ENCODE data around the gene C2orf15. TPM values are rescaled to one million over a fixed set of nuclear protein-coding genes. Genes with fewer than 3 reads are reported as not detected.
A peak's percentile ranks its signal among the peaks of the same experiment; 100 is the strongest.
"Not testable (repeated sequence)": the region's sequence is repeated elsewhere in the genome, so short reads cannot be mapped to it uniquely, and the experiment has no call there.

Gene C2orf15
- total RNA-seq, 4 donors from 2014 or later, result 3.7 to 7.1 (median 5.4) TPM; not detected in 1

- Histone ChIP-seq H3K27me3 (no peaks in the 10 kb centered on the region), H3K9me3 (no peaks in the 10 kb centered on the region), H3K27ac (no peak overlapping the region), H3K4me1 (no peaks in the 10 kb centered on the region), H3K36me3 (no peaks in the 10 kb centered on the region), H3K4me3 (no peak overlapping the region)
- no peak for TF ChIP-seq POLR2A (IDR thresholded peaks at IDR 0.05)
- TF ChIP-seq, protein P1, sequence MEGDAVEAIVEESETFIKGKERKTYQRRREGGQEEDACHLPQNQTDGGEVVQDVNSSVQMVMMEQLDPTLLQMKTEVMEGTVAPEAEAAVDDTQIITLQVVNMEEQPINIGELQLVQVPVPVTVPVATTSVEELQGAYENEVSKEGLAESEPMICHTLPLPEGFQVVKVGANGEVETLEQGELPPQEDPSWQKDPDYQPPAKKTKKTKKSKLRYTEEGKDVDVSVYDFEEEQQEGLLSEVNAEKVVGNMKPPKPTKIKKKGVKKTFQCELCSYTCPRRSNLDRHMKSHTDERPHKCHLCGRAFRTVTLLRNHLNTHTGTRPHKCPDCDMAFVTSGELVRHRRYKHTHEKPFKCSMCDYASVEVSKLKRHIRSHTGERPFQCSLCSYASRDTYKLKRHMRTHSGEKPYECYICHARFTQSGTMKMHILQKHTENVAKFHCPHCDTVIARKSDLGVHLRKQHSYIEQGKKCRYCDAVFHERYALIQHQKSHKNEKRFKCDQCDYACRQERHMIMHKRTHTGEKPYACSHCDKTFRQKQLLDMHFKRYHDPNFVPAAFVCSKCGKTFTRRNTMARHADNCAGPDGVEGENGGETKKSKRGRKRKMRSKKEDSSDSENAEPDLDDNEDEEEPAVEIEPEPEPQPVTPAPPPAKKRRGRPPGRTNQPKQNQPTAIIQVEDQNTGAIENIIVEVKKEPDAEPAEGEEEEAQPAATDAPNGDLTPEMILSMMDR (IDR thresholded peaks at IDR 0.05), result no peak
- no peak for DNase-seq
Measured at GRCh38 chr2:99111945-99112344, 29.6 kb upstream of the C2orf15 start.

DNA sequence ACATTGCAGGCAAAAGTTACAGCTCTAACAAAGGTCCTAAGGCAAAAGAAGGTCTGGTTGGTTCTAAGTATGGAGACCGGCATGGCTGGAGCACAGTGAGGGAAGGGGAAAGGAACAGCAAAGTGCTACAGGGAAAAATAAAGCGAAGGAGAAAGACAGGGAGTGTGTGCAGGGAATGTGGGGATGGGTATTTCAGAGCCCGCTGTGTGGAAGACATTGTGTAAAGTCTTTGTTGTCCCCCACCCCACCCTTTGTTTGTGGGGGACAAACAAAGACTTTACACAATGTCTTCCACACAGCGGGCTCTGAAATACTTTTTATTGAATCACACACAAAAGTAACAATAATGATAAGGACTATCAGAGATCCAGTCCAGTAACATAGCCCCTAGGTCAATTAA, 28.9 kb upstream of the C2orf15 start:
- H3K36me3 ChIP-seq, result no peaks in the 10 kb centered on the region
- H3K27me3 ChIP-seq, result no peaks in the 10 kb centered on the region
- no peak for DNase-seq
- no peak overlapping the region for H3K27ac ChIP-seq
- no peak overlapping the region for H3K4me3 ChIP-seq
- H3K9me3 ChIP-seq, result no peaks in the 10 kb centered on the region
- no peak for TF ChIP-seq POLR2A (IDR thresholded peaks at IDR 0.05)
- TF ChIP-seq, protein P1 (IDR thresholded peaks at IDR 0.05), result no peak
- H3K4me1 ChIP-seq, result no peaks in the 10 kb centered on the region

GRCh38 chr2:99127981-99128380, 13.5 kb upstream of the C2orf15 start:
- no peaks in the 10 kb centered on the region for H3K4me1 ChIP-seq
- peaks cover 0 to 9% (median 0%) of the 10 kb centered on the region in 3 donors for H3K36me3 ChIP-seq
- H3K27me3 ChIP-seq, result no peaks in the 10 kb centered on the region
- no peak overlapping the region for H3K4me3 ChIP-seq
- H3K9me3 ChIP-seq, result peaks cover 0 to 19% (median 0%) of the 10 kb centered on the region in 4 donors
- H3K27ac ChIP-seq, result no peak overlapping the region
- TF ChIP-seq, protein P1 (IDR thresholded peaks at IDR 0.05), result no peak
- no peak for TF ChIP-seq POLR2A (IDR thresholded peaks at IDR 0.05)
- no peak for DNase-seq

- peaks cover 0 to 13% (median 0%) of the 10 kb centered on the region in 4 donors for H3K9me3 ChIP-seq
- not testable (repeated sequence) for H3K4me3 ChIP-seq, H3K36me3 ChIP-seq, H3K4me1 ChIP-seq, DNase-seq, H3K27ac ChIP-seq, H3K27me3 ChIP-seq
Measured at GRCh38 chr2:99135044-99135556, 6.4 kb upstream of the C2orf15 start.

DNA sequence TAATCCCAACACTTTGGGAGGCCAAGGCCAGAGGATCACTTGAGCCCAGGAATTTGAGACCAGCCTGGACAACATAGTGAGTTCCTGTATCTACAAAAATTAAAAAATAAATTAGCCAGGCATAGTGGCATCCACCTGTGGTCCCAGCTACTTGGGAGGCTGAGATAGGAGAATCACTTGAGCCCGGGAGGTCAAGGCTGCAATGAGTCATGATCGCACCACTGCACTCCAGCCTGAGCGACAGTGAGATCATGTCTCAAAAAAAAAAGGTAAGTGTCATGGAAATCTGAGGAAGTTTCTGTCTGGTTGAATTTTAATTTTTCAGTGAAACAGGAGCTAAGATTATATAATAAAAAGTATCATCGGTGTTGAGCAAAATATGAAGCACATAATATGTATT, 2.5 kb upstream of the C2orf15 start:
- Histone ChIP-seq H3K36me3 (no peaks in the 10 kb centered on the region), H3K9me3 (no peaks in the 10 kb centered on the region), H3K27me3 (no peaks in the 10 kb centered on the region), H3K4me3 (no peak overlapping the region), H3K4me1 (peaks cover 0 to 4% (median 0%) of the 10 kb centered on the region in 4 donors), H3K27ac (no peak overlapping the region)
- TF ChIP-seq POLR2A (IDR thresholded peaks at IDR 0.05), result no peak
- TF ChIP-seq, protein P1 (IDR thresholded peaks at IDR 0.05), result no peak
- no peak for DNase-seq

DNA sequence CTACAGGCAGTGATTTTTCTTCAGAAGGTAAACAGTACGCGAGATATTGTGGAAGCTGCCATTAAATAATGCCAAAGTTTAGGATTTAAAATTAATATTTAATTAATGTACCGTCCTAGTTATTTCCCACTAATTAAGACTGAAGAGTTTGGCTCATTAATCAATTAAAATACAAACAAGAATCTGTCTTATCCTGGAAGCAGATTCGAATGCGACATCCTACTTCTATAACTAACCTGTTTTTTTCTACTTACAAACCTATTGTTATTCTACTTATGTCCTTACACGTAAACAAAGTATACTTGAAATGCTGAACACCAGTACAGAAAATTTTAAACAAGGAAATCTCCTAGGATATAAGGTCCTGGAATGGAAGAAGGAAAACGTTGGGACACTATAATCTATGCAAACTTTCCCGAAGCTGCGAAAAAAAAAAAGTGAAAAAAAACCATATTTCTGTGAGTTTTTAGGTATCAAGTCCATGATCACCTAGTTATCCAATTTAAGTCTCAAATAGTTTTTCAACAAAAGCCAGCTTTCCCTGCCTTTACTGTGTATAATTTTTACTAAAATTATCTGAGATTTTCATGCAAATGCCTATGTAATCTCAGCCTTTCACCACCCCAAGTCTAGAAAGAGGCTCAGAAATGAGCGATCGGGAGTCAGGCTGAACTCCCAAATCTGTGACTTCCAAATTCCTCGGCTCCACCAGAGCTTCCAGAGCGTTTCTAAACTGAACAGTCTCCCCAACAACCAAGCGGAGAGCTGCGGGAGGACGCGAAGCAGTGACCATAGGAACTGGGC, 1.2 kb upstream of the C2orf15 start:
- H3K36me3 ChIP-seq, result no peaks in the 10 kb centered on the region
- peak overlapping the region; percentile 89 to 96 (median 94) for H3K27ac ChIP-seq
- H3K4me1 ChIP-seq, result peaks cover 0 to 4% (median 0%) of the 10 kb centered on the region in 4 donors
- DNase-seq, result no peak
- H3K9me3 ChIP-seq, result no peaks in the 10 kb centered on the region
- no peaks in the 10 kb centered on the region for H3K27me3 ChIP-seq
- peak overlapping the region; percentile 60 to 85 (median 75) for H3K4me3 ChIP-seq
- no peak for TF ChIP-seq POLR2A (IDR thresholded peaks at IDR 0.05)
- TF ChIP-seq, protein P1 (IDR thresholded peaks at IDR 0.05), result no peak
